Measurements from ENCODE around the gene PRKCG. TPM values are rescaled to one million over a fixed set of nuclear protein-coding genes. Genes with fewer than 3 reads are reported as not detected.

PRKCG gene
- polyA plus RNA-seq, 3 donors, result 0.01 TPM; not detected in 2

- Histone ChIP-seq H3K9ac (ENCODE audit: insufficient read depth, low read length, poor library complexity, severe bottlenecking) (peak overlapping the region; percentile 17), H3K79me2 (ENCODE audit: insufficient read depth, low read length) (peaks cover 74% of the 10 kb centered on the region), H3K36me3 (replicated peaks in 1 of 2; ENCODE audit: control insufficient read depth in 1 of 2, insufficient read depth in 2 of 2, low read length in 2 of 2) (peaks cover 27 to 33% of the 10 kb centered on the region in 2 donors), H3K9me3 (replicated peaks in 1 of 2; ENCODE audit: control insufficient read depth in 1 of 2, insufficient read depth in 1 of 2, low read length in 2 of 2) (no peaks in the 10 kb centered on the region), H3K27me3 (ENCODE audit: control insufficient read depth in 2 of 2, insufficient read depth in 2 of 2, low read length in 2 of 2) (no peaks in the 10 kb centered on the region), H4K20me1 (ENCODE audit: insufficient read depth, low read length) (peaks cover 66% of the 10 kb centered on the region), H3K4me2 (replicated peaks; ENCODE audit: extremely low read depth, low read length, poor library complexity, severe bottlenecking) (peak overlapping the region; percentile 89), H2AFZ (ENCODE audit: insufficient read depth, low read depth, low read length, poor library complexity, severe bottlenecking) (no peak overlapping the region), H3K4me1 (ENCODE audit: control insufficient read depth in 1 of 2, insufficient read depth in 2 of 2, low read length in 2 of 2) (peaks cover 67 to 72% of the 10 kb centered on the region in 2 donors), H3K27ac (ENCODE audit: low read depth in 1 of 2, low read length in 2 of 2) (peak overlapping the region; percentile 79 to 99), H3K4me3 (replicated peaks in 1 of 3; ENCODE audit: low read depth in 2 of 3, low read length in 3 of 3) (peak overlapping the region; percentile 51 to 100 (median 100))
- Mint-ChIP-seq H3K4me3 (peak overlapping the region; percentile 84 to 90), H3K27me3 (ENCODE audit: low read depth in 3 of 3) (peaks cover 1 to 19% (median 2%) of the 10 kb centered on the region in 3 donors), H3K9me3 (peaks cover 0 to 13% (median 0%) of the 10 kb centered on the region in 7 donors), H3K36me3 (peaks cover 37 to 51% of the 10 kb centered on the region in 2 donors), H3K4me1 (peaks cover 67% of the 10 kb centered on the region), H3K27ac (peak overlapping the region; percentile 91 to 97 (median 96))
- intact Hi-C loops (cut with micrococcal nuclease), result loop anchor here (5.0 to 10.0 kb wide), 3 partner anchors 46 to 154 kb away; partner anchors contain the start of gene NLRP12 (in 2 of the 2)
- DNase-seq, result peak; percentile 75 to 86 (median 83)
- TF ChIP-seq, protein P1, sequence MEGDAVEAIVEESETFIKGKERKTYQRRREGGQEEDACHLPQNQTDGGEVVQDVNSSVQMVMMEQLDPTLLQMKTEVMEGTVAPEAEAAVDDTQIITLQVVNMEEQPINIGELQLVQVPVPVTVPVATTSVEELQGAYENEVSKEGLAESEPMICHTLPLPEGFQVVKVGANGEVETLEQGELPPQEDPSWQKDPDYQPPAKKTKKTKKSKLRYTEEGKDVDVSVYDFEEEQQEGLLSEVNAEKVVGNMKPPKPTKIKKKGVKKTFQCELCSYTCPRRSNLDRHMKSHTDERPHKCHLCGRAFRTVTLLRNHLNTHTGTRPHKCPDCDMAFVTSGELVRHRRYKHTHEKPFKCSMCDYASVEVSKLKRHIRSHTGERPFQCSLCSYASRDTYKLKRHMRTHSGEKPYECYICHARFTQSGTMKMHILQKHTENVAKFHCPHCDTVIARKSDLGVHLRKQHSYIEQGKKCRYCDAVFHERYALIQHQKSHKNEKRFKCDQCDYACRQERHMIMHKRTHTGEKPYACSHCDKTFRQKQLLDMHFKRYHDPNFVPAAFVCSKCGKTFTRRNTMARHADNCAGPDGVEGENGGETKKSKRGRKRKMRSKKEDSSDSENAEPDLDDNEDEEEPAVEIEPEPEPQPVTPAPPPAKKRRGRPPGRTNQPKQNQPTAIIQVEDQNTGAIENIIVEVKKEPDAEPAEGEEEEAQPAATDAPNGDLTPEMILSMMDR (IDR thresholded peaks at IDR 0.05), result no peak
- 2% methylated on average over 5 of the region's 5 CpGs for WGBS (ENCODE audit: insufficient coverage)
Measured at GRCh38 chr19:53870485-53870844, 11.5 kb upstream of the PRKCG start.

DNA sequence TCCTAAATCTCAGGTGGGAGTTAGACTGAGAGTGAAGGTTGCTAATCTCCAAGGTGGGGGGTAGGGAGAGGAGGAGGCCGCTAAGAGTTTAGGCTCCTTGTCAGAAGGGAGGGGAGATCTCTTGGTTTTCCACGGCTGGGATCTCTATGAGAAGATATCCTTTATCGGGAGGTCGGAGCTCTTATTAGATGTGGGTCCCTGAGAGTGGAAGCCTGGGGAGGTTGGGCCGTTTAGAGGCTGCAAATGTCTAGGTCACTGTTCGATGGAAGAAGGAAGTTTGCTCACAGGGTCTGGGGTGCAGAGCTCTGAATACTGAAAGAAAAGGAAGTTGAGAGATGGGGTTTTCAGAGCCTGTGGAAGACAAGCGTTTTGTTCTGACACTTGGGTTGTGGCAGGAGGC lies 10.5 kb upstream of the PRKCG start:
- Mint-ChIP-seq H3K36me3 (peaks cover 42 to 59% of the 10 kb centered on the region in 2 donors), H3K27me3 (ENCODE audit: low read depth in 3 of 3) (peaks cover 0 to 17% (median 2%) of the 10 kb centered on the region in 3 donors), H3K4me1 (peaks cover 67% of the 10 kb centered on the region), H3K9me3 (peaks cover 0 to 13% (median 0%) of the 10 kb centered on the region in 7 donors), H3K4me3 (peak overlapping the region; percentile 84 to 90), H3K27ac (peak overlapping the region; percentile 91 to 97 (median 96))
- TF ChIP-seq, protein P1 (IDR thresholded peaks at IDR 0.05), result no peak
- H3K4me2 ChIP-seq (replicated peaks; ENCODE audit: extremely low read depth, low read length, poor library complexity, severe bottlenecking), result peak overlapping the region; percentile 89
- 1% methylated on average over 6 of the region's 7 CpGs for WGBS (ENCODE audit: insufficient coverage)
- H4K20me1 ChIP-seq (ENCODE audit: insufficient read depth, low read length), result peaks cover 76% of the 10 kb centered on the region
- peaks cover 27 to 38% of the 10 kb centered on the region in 2 donors for H3K36me3 ChIP-seq (replicated peaks in 1 of 2; ENCODE audit: control insufficient read depth in 1 of 2, insufficient read depth in 2 of 2, low read length in 2 of 2)
- H3K9me3 ChIP-seq (replicated peaks in 1 of 2; ENCODE audit: control insufficient read depth in 1 of 2, insufficient read depth in 1 of 2, low read length in 2 of 2), result no peaks in the 10 kb centered on the region
- peak overlapping the region; percentile 79 to 99 for H3K27ac ChIP-seq (ENCODE audit: low read depth in 1 of 2, low read length in 2 of 2)
- H3K4me1 ChIP-seq (ENCODE audit: control insufficient read depth in 1 of 2, insufficient read depth in 2 of 2, low read length in 2 of 2), result peaks cover 64 to 70% of the 10 kb centered on the region in 2 donors
- H3K79me2 ChIP-seq (ENCODE audit: insufficient read depth, low read length), result peaks cover 79% of the 10 kb centered on the region
- intact Hi-C loops (cut with micrococcal nuclease), result loop anchor here (5.0 to 10.0 kb wide), 3 partner anchors 47 to 153 kb away; partner anchors contain the start of gene NLRP12 (in 2 of the 2)
- peak; percentile 68 to 86 (median 83) for DNase-seq
- H3K9ac ChIP-seq (ENCODE audit: insufficient read depth, low read length, poor library complexity, severe bottlenecking), result peak overlapping the region; percentile 17
- no peak overlapping the region for H2AFZ ChIP-seq (ENCODE audit: insufficient read depth, low read depth, low read length, poor library complexity, severe bottlenecking)
- peak overlapping the region; percentile 20 to 100 (median 100) for H3K4me3 ChIP-seq (replicated peaks in 1 of 3; ENCODE audit: low read depth in 2 of 3, low read length in 3 of 3)
- no peaks in the 10 kb centered on the region for H3K27me3 ChIP-seq (ENCODE audit: control insufficient read depth in 2 of 2, insufficient read depth in 2 of 2, low read length in 2 of 2)

Data from CD14-positive monocyte (primary cell).